ENCODE results near the gene JCHAIN.
A peak's percentile ranks its signal among the peaks of the same experiment; 100 is the strongest.
"Not testable (repeated sequence)": the region's sequence is repeated elsewhere in the genome, so short reads cannot be mapped to it uniquely, and the experiment has no call there.

JCHAIN gene

GRCh38 chr4:70705183-70706043, 39.1 kb upstream of the JCHAIN start:
- H3K27ac ChIP-seq (ENCODE audit: low read depth, low read length): peak overlapping the region; percentile 92
- H3K36me3 ChIP-seq (ENCODE audit: control insufficient read depth, insufficient read depth, low read length): no peaks in the 10 kb centered on the region
- peaks cover 20% of the 10 kb centered on the region; the same call in 1 of the 2 replicates for H3K4me1 ChIP-seq (ENCODE audit: control insufficient read depth, insufficient read depth, low read length)
- peak overlapping the region; percentile 75 for H3K4me3 ChIP-seq (ENCODE audit: low read depth, low read length)
- no peaks in the 10 kb centered on the region for H3K27me3 ChIP-seq (ENCODE audit: control insufficient read depth, insufficient read depth, low read length)
- no peaks in the 10 kb centered on the region for H3K9me3 ChIP-seq (ENCODE audit: control insufficient read depth, insufficient read depth, low read length)
- H3K9ac ChIP-seq (ENCODE audit: low read depth, low read length): peak overlapping the region; percentile 67

DNA sequence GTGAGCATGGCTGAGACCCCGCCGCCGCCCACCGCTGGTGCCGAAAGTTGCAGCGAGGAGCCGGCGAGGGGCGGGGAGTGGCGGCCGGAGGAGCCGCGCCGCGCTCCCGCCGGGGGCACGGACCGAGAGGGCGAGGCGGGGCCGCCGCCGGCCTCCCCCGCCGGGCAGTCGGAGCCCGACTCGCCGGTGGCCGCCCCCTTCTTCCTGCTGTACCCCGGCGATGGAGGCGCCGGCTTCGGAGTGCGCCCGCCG, 38.5 kb upstream of the JCHAIN start:
- H3K27me3 ChIP-seq (ENCODE audit: control insufficient read depth, insufficient read depth, low read length): no peaks in the 10 kb centered on the region
- H3K9ac ChIP-seq (ENCODE audit: low read depth, low read length): peak overlapping the region; percentile 67; the same call in 1 of the 2 replicates
- H3K4me3 ChIP-seq (ENCODE audit: low read depth, low read length): peak overlapping the region; percentile 75
- no peaks in the 10 kb centered on the region for H3K9me3 ChIP-seq (ENCODE audit: control insufficient read depth, insufficient read depth, low read length)
- H3K4me1 ChIP-seq (ENCODE audit: control insufficient read depth, insufficient read depth, low read length): peaks cover 18% of the 10 kb centered on the region; the same call in 1 of the 2 replicates
- H3K27ac ChIP-seq (ENCODE audit: low read depth, low read length): peak overlapping the region; percentile 92
- no peaks in the 10 kb centered on the region for H3K36me3 ChIP-seq (ENCODE audit: control insufficient read depth, insufficient read depth, low read length)

GRCh38 chr4:70704215-70704930, 38.1 kb upstream of the JCHAIN start:
- Histone ChIP-seq H3K4me1 (ENCODE audit: control insufficient read depth, insufficient read depth, low read length) (peaks cover 13% of the 10 kb centered on the region; the same call in 1 of the 2 replicates), H3K36me3 (ENCODE audit: control insufficient read depth, insufficient read depth, low read length) (no peaks in the 10 kb centered on the region), H3K27ac (ENCODE audit: low read depth, low read length) (peak overlapping the region; percentile 92), H3K4me3 (ENCODE audit: low read depth, low read length) (peak overlapping the region; percentile 75), H3K27me3 (ENCODE audit: control insufficient read depth, insufficient read depth, low read length) (no peaks in the 10 kb centered on the region), H3K9me3 (ENCODE audit: control insufficient read depth, insufficient read depth, low read length) (no peaks in the 10 kb centered on the region), H3K9ac (ENCODE audit: low read depth, low read length) (peak overlapping the region; percentile 73)

GRCh38 chr4:70703619-70704214, 37.4 kb upstream of the JCHAIN start:
- peak overlapping the region; percentile 73; the same call in 1 of the 2 replicates for H3K9ac ChIP-seq (ENCODE audit: low read depth, low read length)
- H3K36me3 ChIP-seq (ENCODE audit: control insufficient read depth, insufficient read depth, low read length): no peaks in the 10 kb centered on the region
- H3K27me3 ChIP-seq (ENCODE audit: control insufficient read depth, insufficient read depth, low read length): no peaks in the 10 kb centered on the region
- H3K27ac ChIP-seq (ENCODE audit: low read depth, low read length): peak overlapping the region; percentile 92
- no peaks in the 10 kb centered on the region for H3K9me3 ChIP-seq (ENCODE audit: control insufficient read depth, insufficient read depth, low read length)
- 0 out of 2 replicates have a peak, but pooled peaks cover 11% of the 10 kb centered on the region for H3K4me1 ChIP-seq (ENCODE audit: control insufficient read depth, insufficient read depth, low read length)
- peak overlapping the region; percentile 75 for H3K4me3 ChIP-seq (ENCODE audit: low read depth, low read length)

GRCh38 chr4:70702592-70702991, 36.3 kb upstream of the JCHAIN start:
- H3K36me3 ChIP-seq (ENCODE audit: control insufficient read depth, insufficient read depth, low read length); H3K27me3 ChIP-seq (ENCODE audit: control insufficient read depth, insufficient read depth, low read length); H3K9me3 ChIP-seq (ENCODE audit: control insufficient read depth, insufficient read depth, low read length); H3K27ac ChIP-seq (ENCODE audit: low read depth, low read length); H3K4me3 ChIP-seq (ENCODE audit: low read depth, low read length); H3K9ac ChIP-seq (ENCODE audit: low read depth, low read length): not testable (repeated sequence)
- H3K4me1 ChIP-seq (ENCODE audit: control insufficient read depth, insufficient read depth, low read length): 0 out of 2 replicates have a peak, but pooled peaks cover 11% of the 10 kb centered on the region

DNA sequence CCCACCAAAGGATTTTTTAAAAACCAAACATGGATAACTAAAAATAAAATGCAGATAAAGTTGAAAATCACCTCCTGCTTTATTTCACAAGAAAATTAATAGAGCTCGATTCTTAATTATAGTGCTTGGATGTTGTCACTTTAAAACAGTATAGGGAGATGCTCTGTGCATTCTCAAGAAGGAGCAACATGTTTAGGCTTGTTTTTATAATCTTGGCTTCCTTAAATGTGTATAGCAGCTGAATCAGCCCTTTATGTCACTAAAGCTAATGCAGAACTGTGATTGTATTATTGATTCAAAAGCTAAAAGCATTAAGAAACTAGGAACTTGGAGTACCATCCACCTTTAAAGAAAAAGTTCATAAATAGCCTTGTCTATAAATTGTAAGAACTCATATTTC, 35.0 kb upstream of the JCHAIN start:
- H3K9ac ChIP-seq (ENCODE audit: low read depth, low read length): no peak overlapping the region
- no peaks in the 10 kb centered on the region for H3K36me3 ChIP-seq (ENCODE audit: control insufficient read depth, insufficient read depth, low read length)
- H3K27ac ChIP-seq (ENCODE audit: low read depth, low read length): no peak overlapping the region
- 0 out of 2 replicates have a peak, but pooled peaks cover 5% of the 10 kb centered on the region for H3K4me1 ChIP-seq (ENCODE audit: control insufficient read depth, insufficient read depth, low read length)
- H3K27me3 ChIP-seq (ENCODE audit: control insufficient read depth, insufficient read depth, low read length): no peaks in the 10 kb centered on the region
- H3K9me3 ChIP-seq (ENCODE audit: control insufficient read depth, insufficient read depth, low read length): no peaks in the 10 kb centered on the region
- H3K4me3 ChIP-seq (ENCODE audit: low read depth, low read length): no peak overlapping the region

DNA sequence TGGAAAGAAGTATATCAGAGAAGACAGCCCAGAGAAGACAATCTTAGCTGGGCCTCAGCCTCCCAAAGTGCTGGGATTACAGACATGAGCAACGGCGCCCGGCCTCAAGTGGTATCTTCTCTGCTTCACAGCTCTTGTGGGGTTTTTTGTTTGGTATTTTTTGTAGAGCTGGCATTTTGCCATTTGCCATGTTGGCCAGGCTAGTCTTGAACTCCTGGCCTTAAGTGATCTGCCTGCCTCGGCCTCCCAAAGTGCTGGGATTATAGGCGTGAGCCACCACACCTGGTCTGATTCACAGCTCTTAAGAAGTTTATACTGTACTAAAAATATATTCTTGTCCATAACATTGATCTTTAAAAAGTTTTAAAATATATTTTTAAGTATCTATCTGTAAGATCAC, 34.4 kb upstream of the JCHAIN start:
- Histone ChIP-seq H3K27ac (ENCODE audit: low read depth, low read length) (no peak overlapping the region), H3K9ac (ENCODE audit: low read depth, low read length) (no peak overlapping the region), H3K9me3 (ENCODE audit: control insufficient read depth, insufficient read depth, low read length) (no peaks in the 10 kb centered on the region), H3K27me3 (ENCODE audit: control insufficient read depth, insufficient read depth, low read length) (no peaks in the 10 kb centered on the region), H3K36me3 (ENCODE audit: control insufficient read depth, insufficient read depth, low read length) (no peaks in the 10 kb centered on the region), H3K4me3 (ENCODE audit: low read depth, low read length) (no peak overlapping the region), H3K4me1 (ENCODE audit: control insufficient read depth, insufficient read depth, low read length) (no peaks in the 10 kb centered on the region)

DNA sequence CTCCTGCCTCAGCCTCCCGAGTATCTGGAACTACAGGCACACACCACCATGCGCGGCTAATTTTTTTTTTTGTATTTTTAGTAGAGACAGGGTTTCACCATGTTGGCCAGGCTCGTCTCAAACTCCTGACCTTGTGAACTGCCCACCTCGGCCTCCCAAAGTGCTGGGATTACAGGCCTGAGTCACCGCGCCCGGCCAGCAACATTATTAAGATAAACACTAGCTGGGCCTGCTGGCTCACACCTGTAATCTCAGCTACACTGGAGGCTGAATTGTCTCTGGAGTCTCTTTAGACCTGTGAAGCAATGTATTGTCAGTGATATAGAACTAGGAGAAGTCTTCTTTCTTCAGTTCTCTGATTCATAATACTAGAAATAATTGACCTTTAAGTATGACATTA, 32.1 kb upstream of the JCHAIN start:
- H3K27ac ChIP-seq (ENCODE audit: low read depth, low read length); H3K9me3 ChIP-seq (ENCODE audit: control insufficient read depth, insufficient read depth, low read length); H3K36me3 ChIP-seq (ENCODE audit: control insufficient read depth, insufficient read depth, low read length); H3K4me3 ChIP-seq (ENCODE audit: low read depth, low read length); H3K4me1 ChIP-seq (ENCODE audit: control insufficient read depth, insufficient read depth, low read length); H3K27me3 ChIP-seq (ENCODE audit: control insufficient read depth, insufficient read depth, low read length); H3K9ac ChIP-seq (ENCODE audit: low read depth, low read length): not testable (repeated sequence)

GRCh38 chr4:70694633-70695032, 28.3 kb upstream of the JCHAIN start:
- not testable (repeated sequence) for H3K9ac ChIP-seq (ENCODE audit: low read depth, low read length); H3K27ac ChIP-seq (ENCODE audit: low read depth, low read length); H3K27me3 ChIP-seq (ENCODE audit: control insufficient read depth, insufficient read depth, low read length); H3K4me3 ChIP-seq (ENCODE audit: low read depth, low read length); H3K9me3 ChIP-seq (ENCODE audit: control insufficient read depth, insufficient read depth, low read length); H3K4me1 ChIP-seq (ENCODE audit: control insufficient read depth, insufficient read depth, low read length)
- peaks cover 13% of the 10 kb centered on the region for H3K36me3 ChIP-seq (ENCODE audit: control insufficient read depth, insufficient read depth, low read length)

- H3K9ac ChIP-seq (ENCODE audit: low read depth, low read length): no peak overlapping the region
Measured at GRCh38 chr4:70691661-70692060, 25.4 kb upstream of the JCHAIN start.

DNA sequence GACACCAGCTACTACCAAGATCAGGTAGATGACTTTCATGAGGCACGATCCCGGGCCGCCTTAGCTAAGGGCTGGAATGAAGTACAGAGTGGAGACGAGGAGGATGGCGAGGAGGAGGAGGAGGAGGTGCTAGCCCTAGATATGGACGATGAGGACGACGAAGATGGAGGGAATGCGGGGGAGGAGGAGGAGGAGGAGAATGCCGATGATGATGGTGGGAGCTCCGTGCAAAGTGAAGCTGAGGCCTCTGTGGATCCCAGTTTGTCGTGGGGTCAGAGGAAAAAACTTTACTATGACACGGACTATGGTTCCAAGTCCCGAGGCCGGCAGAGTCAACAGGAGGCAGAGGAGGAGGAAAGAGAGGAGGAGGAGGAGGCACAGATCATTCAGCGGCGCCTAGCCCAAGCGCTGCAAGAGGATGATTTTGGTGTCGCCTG, 22.5 kb upstream of the JCHAIN start:
- Histone ChIP-seq H3K4me1 (ENCODE audit: control insufficient read depth, insufficient read depth, low read length) (peaks cover 8% of the 10 kb centered on the region; the same call in 1 of the 2 replicates), H3K27ac (ENCODE audit: low read depth, low read length) (peak overlapping the region; percentile 96), H3K4me3 (ENCODE audit: low read depth, low read length) (peak overlapping the region; percentile 94)

More at GRCh38 chr4:70691661-70692060, 25.4 kb upstream of the JCHAIN start:
- Histone ChIP-seq H3K4me3 (ENCODE audit: low read depth, low read length) (no peak overlapping the region), H3K27me3 (ENCODE audit: control insufficient read depth, insufficient read depth, low read length) (no peaks in the 10 kb centered on the region), H3K9me3 (ENCODE audit: control insufficient read depth, insufficient read depth, low read length) (no peaks in the 10 kb centered on the region), H3K36me3 (ENCODE audit: control insufficient read depth, insufficient read depth, low read length) (peaks cover 13% of the 10 kb centered on the region), H3K27ac (ENCODE audit: low read depth, low read length) (no peak overlapping the region), H3K4me1 (ENCODE audit: control insufficient read depth, insufficient read depth, low read length) (peaks cover 8% of the 10 kb centered on the region; the same call in 1 of the 2 replicates)

More for the DNA sequence above, 22.5 kb upstream of the JCHAIN start:
- Histone ChIP-seq H3K36me3 (ENCODE audit: control insufficient read depth, insufficient read depth, low read length) (peaks cover 13% of the 10 kb centered on the region), H3K27me3 (ENCODE audit: control insufficient read depth, insufficient read depth, low read length) (no peaks in the 10 kb centered on the region), H3K9me3 (ENCODE audit: control insufficient read depth, insufficient read depth, low read length) (no peaks in the 10 kb centered on the region), H3K9ac (ENCODE audit: low read depth, low read length) (peak overlapping the region; percentile 87)
